Kidney (tissue), 14 donors: ENCODE measurements around the gene CTSD. TPM values are rescaled to one million over a fixed set of nuclear protein-coding genes. Genes with fewer than 3 reads are reported as not detected.

Experiments
- DNase-seq, 5 donors: peaks; one replicate each; pipeline ENCODE4 v3.0.0-alpha.2; 2013 to 2020
- FAIRE-seq: peaks from 2 replicates; lab custom pipeline; 2012; peaks lifted over from hg19 to GRCh38; lab: Jason Lieb, UNC
- H3K27ac ChIP-seq, 2 donors: one replicate each; pipeline ENCODE4 v1.7.0; 2013; ENCODE audit warnings: low read depth in 2 of 2, low read length in 2 of 2, inconsistent platforms in 1 of 2
- H3K27me3 ChIP-seq: one replicate; pipeline ENCODE4 v1.7.1; 2013; ENCODE audit warnings: low read length, inconsistent platforms; ENCODE audit not compliant: control insufficient read depth, insufficient read depth
- H3K36me3 ChIP-seq, 3 donors: one replicate each; pipeline versions ENCODE4 v1.7.0 to v1.7.1; 2013; ENCODE audit warnings: low read length in 3 of 3, control low read depth in 1 of 3, inconsistent platforms in 1 of 3; ENCODE audit not compliant: insufficient read depth in 3 of 3, control insufficient read depth in 2 of 3
- H3K4me1 ChIP-seq, 3 donors: one replicate each; pipeline versions ENCODE4 v1.7.0 to v1.7.1; 2013; ENCODE audit warnings: low read length in 3 of 3, inconsistent platforms in 1 of 3, low read depth in 1 of 3; ENCODE audit not compliant: control insufficient read depth in 2 of 3, insufficient read depth in 2 of 3
- H3K4me3 ChIP-seq, 3 donors: one replicate each; pipeline versions ENCODE4 v1.7.0 to v1.8.1; 2013; ENCODE audit warnings: low read length in 3 of 3, control low read depth in 1 of 3, inconsistent platforms in 1 of 3
- H3K9ac ChIP-seq, 3 donors: one replicate each; pipeline versions ENCODE4 v1.7.0 to v1.7.1; 2013; ENCODE audit warnings: low read length in 3 of 3, control low read depth in 1 of 3, inconsistent platforms in 1 of 3
- H3K9me3 ChIP-seq, 3 donors: one replicate each; pipeline versions ENCODE4 v1.7.0 to v1.7.1; 2013; ENCODE audit warnings: low read length in 3 of 3, control low read depth in 1 of 3, inconsistent platforms in 1 of 3; ENCODE audit not compliant: control insufficient read depth in 2 of 3, insufficient read depth in 1 of 3
- intact Hi-C: fragments of 100-400 bp; cut with DNase I; formaldehyde crosslinking; loops from one replicate; pipeline ENCODE4 v1.11.1; 2022
- polyA plus RNA-seq: library from polyadenylated mRNA; stranded (reverse); fragments of 350-450 nt; fragmentation: Illumina TruSeq; extraction: RNeasy Lipid Tissue Mini Kit (QIAGEN cat#74804); gene quantifications from one replicate; pipeline ENCODE4 v1.2.3, GENCODE V29; 2014; ENCODE audit warnings: low read depth, low replicate concordance; ENCODE audit not compliant: insufficient read depth
- total RNA-seq: library from RNA; stranded (reverse); fragmentation: NEBNext Ultra II Directional; extraction: Animal tissue kit (Norgen Biotek cat#: 25700); gene quantifications from one replicate; pipeline ENCODE4 v1.2.1, GENCODE V29; 2021
- TF ChIP-seq, protein P1 (sequence below): IDR thresholded peaks from 3 replicates; pipeline ENCODE4 v1.5.1; 2012; ENCODE audit warnings: mild to moderate bottlenecking, moderate library complexity, borderline replicate concordance; ENCODE audit not compliant: insufficient read depth; ENCODE audit errors: extremely low read depth
- donor health status: control.
- donor health status: control.
- donor health status: control.
- donor health status: control.
- donor health status: control.
- donor health status: DM: yes; HTN: yes; CAD: no.
- donor health status: Normal renal cell carcinoma (clear cell type).

The CTSD gene
- total and polyA plus RNA-seq, 2 donors from 2014 or later, result 2,183 to 2,764 TPM

DNA sequence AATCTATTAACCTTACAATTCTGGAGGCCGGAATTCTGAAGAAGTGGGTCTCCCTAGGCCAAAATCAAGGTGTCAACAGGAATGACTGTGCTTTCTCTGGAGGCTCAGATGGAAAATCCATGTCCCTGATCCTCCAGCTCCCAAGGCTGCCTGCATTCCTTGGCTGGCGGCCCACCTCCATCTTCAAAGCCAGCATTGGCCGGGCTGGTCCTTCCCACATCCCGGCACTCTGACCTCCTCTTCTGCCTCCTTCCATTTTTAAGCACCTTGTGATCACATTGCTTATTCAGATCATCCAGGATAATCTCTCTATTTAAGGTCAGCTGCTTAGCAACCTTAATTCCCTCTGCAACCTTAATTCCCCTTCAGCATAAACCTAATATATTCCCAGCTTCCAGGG, 22.7 kb upstream of the CTSD start:
- no peak for DNase-seq
- peaks cover 0 to 2% (median 0%) of the 10 kb centered on the region in 3 donors for H3K4me1 ChIP-seq
- no peak overlapping the region for H3K9ac ChIP-seq
- no peaks in the 10 kb centered on the region for H3K36me3 ChIP-seq
- no peaks in the 10 kb centered on the region for H3K27me3 ChIP-seq
- no peak for FAIRE-seq
- H3K4me3 ChIP-seq, result no peak overlapping the region
- TF ChIP-seq, protein P1, sequence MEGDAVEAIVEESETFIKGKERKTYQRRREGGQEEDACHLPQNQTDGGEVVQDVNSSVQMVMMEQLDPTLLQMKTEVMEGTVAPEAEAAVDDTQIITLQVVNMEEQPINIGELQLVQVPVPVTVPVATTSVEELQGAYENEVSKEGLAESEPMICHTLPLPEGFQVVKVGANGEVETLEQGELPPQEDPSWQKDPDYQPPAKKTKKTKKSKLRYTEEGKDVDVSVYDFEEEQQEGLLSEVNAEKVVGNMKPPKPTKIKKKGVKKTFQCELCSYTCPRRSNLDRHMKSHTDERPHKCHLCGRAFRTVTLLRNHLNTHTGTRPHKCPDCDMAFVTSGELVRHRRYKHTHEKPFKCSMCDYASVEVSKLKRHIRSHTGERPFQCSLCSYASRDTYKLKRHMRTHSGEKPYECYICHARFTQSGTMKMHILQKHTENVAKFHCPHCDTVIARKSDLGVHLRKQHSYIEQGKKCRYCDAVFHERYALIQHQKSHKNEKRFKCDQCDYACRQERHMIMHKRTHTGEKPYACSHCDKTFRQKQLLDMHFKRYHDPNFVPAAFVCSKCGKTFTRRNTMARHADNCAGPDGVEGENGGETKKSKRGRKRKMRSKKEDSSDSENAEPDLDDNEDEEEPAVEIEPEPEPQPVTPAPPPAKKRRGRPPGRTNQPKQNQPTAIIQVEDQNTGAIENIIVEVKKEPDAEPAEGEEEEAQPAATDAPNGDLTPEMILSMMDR, result no peak
- intact Hi-C loops, result no loop called here
- no peaks in the 10 kb centered on the region for H3K9me3 ChIP-seq
- no peak overlapping the region for H3K27ac ChIP-seq

DNA sequence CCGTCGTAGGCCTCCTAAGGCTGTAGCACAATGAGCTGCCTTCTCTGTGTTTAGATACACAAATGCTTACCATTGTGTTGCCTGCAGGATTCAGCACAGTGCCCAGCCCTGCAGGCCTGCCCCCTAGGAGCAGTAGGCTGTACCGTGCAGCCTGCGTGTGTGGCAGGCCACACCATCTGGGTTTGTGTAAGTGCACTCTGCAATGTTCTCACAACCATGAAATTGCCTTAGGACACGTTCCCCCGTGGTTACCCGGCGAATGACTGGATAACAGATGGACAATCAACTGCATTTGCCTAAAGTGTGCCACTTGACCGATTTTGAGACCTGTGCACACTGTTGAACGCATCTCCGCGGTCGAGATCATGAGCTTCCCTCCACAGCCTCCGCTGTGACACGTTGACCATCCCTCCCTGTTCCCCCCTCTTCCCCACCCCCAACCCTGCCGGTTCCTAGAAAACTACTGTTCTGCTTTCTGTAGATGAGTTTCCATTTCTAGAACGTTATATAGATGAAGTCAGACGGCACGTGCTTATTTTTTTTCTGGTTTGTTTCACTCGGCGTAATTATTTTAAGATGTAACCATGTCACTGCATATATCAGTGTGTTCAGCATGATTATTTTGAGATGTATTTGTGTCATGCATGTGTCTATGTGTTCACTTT, 22.2 kb upstream of the CTSD start:
- H3K27ac ChIP-seq, result no peak overlapping the region
- no peaks in the 10 kb centered on the region for H3K9me3 ChIP-seq
- H3K9ac ChIP-seq, result no peak overlapping the region
- H3K27me3 ChIP-seq, result no peaks in the 10 kb centered on the region
- DNase-seq (no peak), FAIRE-seq (no peak)
- peaks cover 0 to 4% (median 0%) of the 10 kb centered on the region in 3 donors for H3K4me1 ChIP-seq
- no peak overlapping the region for H3K4me3 ChIP-seq
- intact Hi-C loops, result no loop called here
- H3K36me3 ChIP-seq, result no peaks in the 10 kb centered on the region
- TF ChIP-seq, protein P1, result no peak

DNA sequence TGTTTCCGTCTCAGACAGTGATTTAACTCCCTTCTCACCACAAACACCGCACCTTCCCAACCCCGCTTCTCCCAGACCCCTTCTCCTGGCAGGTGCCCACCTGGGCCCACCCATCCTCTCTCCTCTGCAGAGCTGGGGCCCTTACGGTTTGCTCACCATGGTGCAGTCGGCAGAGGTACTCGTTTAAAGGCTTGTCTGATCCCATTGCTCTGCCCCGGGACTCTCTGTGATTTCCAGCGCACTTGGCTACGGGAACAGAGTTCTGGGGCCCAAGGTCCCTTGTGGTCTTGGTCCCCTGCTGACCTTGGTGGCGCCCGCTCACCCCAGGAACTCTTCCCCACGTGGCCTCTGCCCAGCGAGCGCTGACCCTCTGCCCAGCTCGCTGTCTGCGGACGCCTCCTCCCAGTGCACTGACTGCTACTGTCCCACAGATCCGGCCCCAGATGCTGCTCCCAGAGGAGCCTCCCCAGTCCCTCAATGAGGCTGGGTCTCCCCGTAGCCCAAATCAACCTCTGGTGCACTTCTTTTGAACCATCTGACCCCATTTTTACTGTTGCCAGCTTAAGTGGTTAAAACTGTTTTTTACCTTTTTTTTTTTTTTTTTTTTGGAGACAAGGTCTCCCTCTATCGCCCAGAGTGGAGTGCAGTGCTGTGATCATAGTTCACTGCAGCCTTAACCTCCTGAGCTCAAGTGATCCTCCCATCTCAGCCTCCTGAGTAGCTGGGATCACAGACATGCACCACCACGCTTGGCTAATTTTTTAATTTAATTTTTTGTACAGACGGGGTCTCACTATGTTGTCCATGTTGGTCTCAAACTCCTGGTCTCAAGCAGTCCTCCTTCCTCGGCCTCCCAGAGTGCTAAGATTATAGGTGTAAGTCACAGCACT, 21.3 kb upstream of the CTSD start:
- Histone ChIP-seq H3K27ac (no peak overlapping the region), H3K9me3 (no peaks in the 10 kb centered on the region), H3K27me3 (no peaks in the 10 kb centered on the region), H3K9ac (no peak overlapping the region), H3K36me3 (no peaks in the 10 kb centered on the region), H3K4me1 (peaks cover 0 to 4% (median 0%) of the 10 kb centered on the region in 3 donors), H3K4me3 (no peak overlapping the region)
- intact Hi-C loops, result no loop called here
- TF ChIP-seq, protein P1, result no peak
- DNase-seq (peak in 1 of 5 donors; percentile 3), FAIRE-seq (no peak)
